Glomerular visceral epithelial cell (primary cell): Measurements from ENCODE around the gene BTBD16.

ENCODE experiments used
- DNase-seq: peaks from one replicate; pipeline ENCODE4 v3.0.0-alpha.2; 2016; ENCODE audit errors: extremely low spot score

The BTBD16 gene

GRCh38 chr10:122311716-122312115 is 40.6 kb downstream of the BTBD16 start:
- no peak for DNase-seq

GRCh38 chr10:122316224-122316884 is 45.3 kb downstream of the BTBD16 start:
- DNase-seq: no peak

GRCh38 chr10:122321960-122322359 is 50.9 kb downstream of the BTBD16 start:
- DNase-seq: no peak

- DNase-seq: no peak
Observed at GRCh38 chr10:122323189-122323588, 52.1 kb downstream of the BTBD16 start.

- peak; percentile 35 for DNase-seq
Observed at GRCh38 chr10:122323941-122324675, 53.0 kb downstream of the BTBD16 start.

- no peak for DNase-seq
Observed at GRCh38 chr10:122325235-122325634, 54.1 kb downstream of the BTBD16 start.

GRCh38 chr10:122326385-122326784 is 55.3 kb downstream of the BTBD16 start:
- no peak for DNase-seq

- DNase-seq: no peak
Observed at GRCh38 chr10:122326806-122327205, 55.7 kb downstream of the BTBD16 start.

- DNase-seq: no peak
Observed at GRCh38 chr10:122327237-122328206, 56.4 kb downstream of the BTBD16 start.

- no peak for DNase-seq
Observed at GRCh38 chr10:122328676-122329075, 57.6 kb downstream of the BTBD16 start.

- DNase-seq: no peak
Observed at GRCh38 chr10:122329416-122329815, 58.3 kb downstream of the BTBD16 start.

GRCh38 chr10:122331100-122331499 is 60.0 kb downstream of the BTBD16 start:
- DNase-seq: no peak

- peak; percentile 78 for DNase-seq
Observed at GRCh38 chr10:122331615-122332446, 60.7 kb downstream of the BTBD16 start.

GRCh38 chr10:122333037-122333436 is 61.9 kb downstream of the BTBD16 start:
- peak; percentile 23 for DNase-seq

- no peak for DNase-seq
Observed at GRCh38 chr10:122336332-122336731, 65.2 kb downstream of the BTBD16 start.

GRCh38 chr10:122336961-122337360 is 65.9 kb downstream of the BTBD16 start:
- DNase-seq: no peak

- DNase-seq: no peak
Observed at GRCh38 chr10:122338609-122339441, 67.7 kb downstream of the BTBD16 start.

GRCh38 chr10:122341141-122341810 is 70.2 kb downstream of the BTBD16 start:
- DNase-seq: no peak

GRCh38 chr10:122342293-122343134 is 71.4 kb downstream of the BTBD16 start:
- peak; percentile 59 for DNase-seq
